IMR-90 (cell line): ENCODE results near the gene TNFRSF1B. TPM values are rescaled to one million over a fixed set of nuclear protein-coding genes. Genes with fewer than 3 reads are reported as not detected.

Experiments
- ATAC-seq: fragments of 200-7000 bp; cut with Tn5 transposase; 2 replicates; pipeline ENCODE4 v1.9.1; 2020; ENCODE audit warnings: low read depth, mild to moderate bottlenecking, moderate library complexity
- BruUV-seq: library from RNA; stranded (reverse); fragments of 400-500 nt; replicated peaks from 2 replicates; lab custom pipeline; 2021; lab: Mats Ljungman, UMichigan
- CTCF ChIA-PET: fragments of 300-600 bp; formaldehyde crosslinking; extraction: SDS; loops from one replicate; lab custom pipeline; 2021; ENCODE audit warnings: antibody characterized with exemption; lab: Yijun Ruan, JAX
- POLR2A ChIA-PET: fragments of 300-600 bp; sonication (Branson Sonifier 250); formaldehyde crosslinking; loops from one replicate; lab custom pipeline; 2022; ENCODE audit warnings: antibody characterized with exemption; ENCODE audit not compliant: unreplicated experiment; lab: Charles Lee
- DNase-seq: peaks from one replicate; pipeline ENCODE4 v3.0.0; 2013
- H2AFZ ChIP-seq: replicated peaks from 2 replicates; pipeline ENCODE3; 2013; ENCODE audit warnings: low read length, mild to moderate bottlenecking; ENCODE audit not compliant: poor library complexity
- H2AK5ac ChIP-seq: 2 replicates; pipeline ENCODE4 v1.6.1; 2013; ENCODE audit warnings: low read depth, low read length, inconsistent platforms
- H2AK9ac ChIP-seq: replicated peaks from 2 replicates; pipeline ENCODE3; 2013; ENCODE audit warnings: mild to moderate bottlenecking, low read depth, low read length, moderate library complexity; ENCODE audit not compliant: poor library complexity
- H2BK120ac ChIP-seq: 2 replicates; pipeline ENCODE4 v1.6.1; 2013; ENCODE audit warnings: low read depth, low read length, inconsistent platforms
- H2BK15ac ChIP-seq: 3 replicates; pipeline ENCODE4 v1.6.1; 2013; ENCODE audit warnings: low read depth, low read length, inconsistent platforms
- H2BK20ac ChIP-seq: 2 replicates; pipeline ENCODE4 v1.6.1; 2013; ENCODE audit warnings: low read depth, mild to moderate bottlenecking, inconsistent platforms, low read length, moderate library complexity
- H2BK5ac ChIP-seq: 2 replicates; pipeline ENCODE4 v1.6.1; 2013; ENCODE audit warnings: mild to moderate bottlenecking, low read depth, low read length, inconsistent platforms; ENCODE audit not compliant: poor library complexity, severe bottlenecking
- H3K14ac ChIP-seq: replicated peaks from 2 replicates; pipeline ENCODE4 v1.6.1; 2013; ENCODE audit warnings: low read depth, low read length, inconsistent platforms
- H3K18ac ChIP-seq: 2 replicates; pipeline ENCODE4 v1.6.1; 2013; ENCODE audit warnings: low read depth, low read length, control low read depth
- H3K23ac ChIP-seq: 2 replicates; pipeline ENCODE4 v1.6.1; 2013; ENCODE audit warnings: low read depth, low read length, inconsistent platforms
- H3K27ac ChIP-seq: 2 replicates; pipeline ENCODE4 v1.5.1; 2013; ENCODE audit warnings: mild to moderate bottlenecking, control low read depth, low read length; ENCODE audit not compliant: insufficient read depth
- H3K27me3 ChIP-seq: 2 replicates; pipeline ENCODE4 v1.6.1; 2013; ENCODE audit warnings: low read length; ENCODE audit not compliant: control insufficient read depth, insufficient read depth
- H3K36me3 ChIP-seq: 2 replicates; pipeline ENCODE4 v1.6.1; 2013; ENCODE audit warnings: low read length, mixed read lengths; ENCODE audit not compliant: control insufficient read depth, insufficient read depth
- H3K4ac ChIP-seq: 2 replicates; pipeline ENCODE4 v1.6.1; 2013; ENCODE audit warnings: low read depth, low read length, inconsistent platforms
- H3K4me1 ChIP-seq: 2 replicates; pipeline ENCODE4 v1.6.1; 2013; ENCODE audit warnings: low read length, mixed read lengths; ENCODE audit not compliant: control insufficient read depth, insufficient read depth
- H3K4me2 ChIP-seq: 2 replicates; pipeline ENCODE4 v1.6.1; 2013; ENCODE audit warnings: low read depth, mild to moderate bottlenecking, control low read depth, low read length, moderate library complexity
- H3K4me3 ChIP-seq: 2 replicates; pipeline ENCODE4 v1.5.1; 2013; ENCODE audit warnings: low read depth, mild to moderate bottlenecking, control low read depth, low read length, moderate library complexity; ENCODE audit not compliant: insufficient read depth
- H3K56ac ChIP-seq: 2 replicates; pipeline ENCODE4 v1.6.1; 2013; ENCODE audit warnings: low read length, inconsistent platforms; ENCODE audit not compliant: insufficient read depth; ENCODE audit errors: extremely low read depth
- H3K79me1 ChIP-seq, 2 experiments: 2 replicates each; pipeline ENCODE4 v1.6.1; 2013; ENCODE audit warnings: low read length in 2 of 2, inconsistent platforms in 1 of 2, low read depth in 1 of 2
- H3K9ac ChIP-seq: 2 replicates; pipeline ENCODE4 v1.6.1; 2013; ENCODE audit warnings: low read depth, low read length, control low read depth
- H3K9me1 ChIP-seq: 2 replicates; pipeline ENCODE4 v1.6.1; 2013; ENCODE audit warnings: low read length, inconsistent platforms; ENCODE audit not compliant: insufficient read depth
- H3K9me3 ChIP-seq: 2 replicates; pipeline ENCODE4 v1.6.1; 2013; ENCODE audit warnings: low read length; ENCODE audit not compliant: control insufficient read depth, insufficient read depth
- H4K20me1 ChIP-seq: 2 replicates; pipeline ENCODE4 v1.6.1; 2013; ENCODE audit warnings: low read length, inconsistent platforms; ENCODE audit not compliant: insufficient read depth
- H4K5ac ChIP-seq: 2 replicates; pipeline ENCODE4 v1.6.1; 2013; ENCODE audit warnings: mild to moderate bottlenecking, low read depth, low read length, control low read depth
- H4K8ac ChIP-seq, 2 experiments: 2 replicates each; pipeline ENCODE4 v1.6.1; 2013; ENCODE audit warnings: low read depth in 2 of 2, low read length in 2 of 2, control low read depth in 1 of 2, inconsistent platforms in 1 of 2
- H4K91ac ChIP-seq: 2 replicates; pipeline ENCODE4 v1.6.1; 2013; ENCODE audit warnings: low read depth, low read length, inconsistent platforms; ENCODE audit not compliant: insufficient read depth
- BHLHE40 ChIP-seq: fragments of 150-350 bp; IDR thresholded peaks from 2 replicates; pipeline ENCODE4 v1.6.1; 2016; ENCODE audit warnings: mild to moderate bottlenecking, low read depth, low read length
- CEBPB ChIP-seq: IDR thresholded peaks from 2 replicates; pipeline ENCODE4 v1.6.1; 2012; ENCODE audit warnings: low read depth, low read length, improper control_type of control experiment
- CHD1 ChIP-seq: IDR thresholded peaks from 2 replicates; pipeline ENCODE4 v1.6.1; 2012; ENCODE audit warnings: low read depth, low read length, improper control_type of control experiment
- CTCF ChIP-seq: conservative IDR thresholded peaks from 2 replicates; pipeline ENCODE4 v1.5.1; 2012; ENCODE audit warnings: mild to moderate bottlenecking, low read depth, low read length, improper control_type of control experiment
- FOS ChIP-seq: fragments of 150-350 bp; IDR thresholded peaks from 2 replicates; pipeline ENCODE4 v1.6.1; 2016; ENCODE audit warnings: low read depth, low read length
- MAFK ChIP-seq: IDR thresholded peaks from 2 replicates; pipeline ENCODE4 v1.6.1; 2012; ENCODE audit warnings: low read depth, low read length, improper control_type of control experiment
- MAZ ChIP-seq: IDR thresholded peaks from 2 replicates; pipeline ENCODE4 v1.6.1; 2012; ENCODE audit warnings: low read depth, mild to moderate bottlenecking, low read length, improper control_type of control experiment, moderate library complexity, borderline replicate concordance
- MXI1 ChIP-seq: IDR thresholded peaks from 2 replicates; pipeline ENCODE4 v1.6.1; 2012; ENCODE audit warnings: low read depth, mild to moderate bottlenecking, low read length, moderate library complexity, borderline replicate concordance
- NFE2L2 ChIP-seq: fragments of 150-350 bp; IDR thresholded peaks from 2 replicates; pipeline ENCODE4 v1.6.1; 2016; ENCODE audit warnings: low read depth, mild to moderate bottlenecking, low read length
- POLR2A ChIP-seq: IDR thresholded peaks from 2 replicates; pipeline ENCODE4 v1.6.1; 2012; ENCODE audit warnings: mild to moderate bottlenecking, low read depth, low read length
- RFX5 ChIP-seq: IDR thresholded peaks from 2 replicates; pipeline ENCODE4 v1.8.0; 2012; ENCODE audit warnings: low read depth, mild to moderate bottlenecking, low read length, moderate library complexity
- SMC3 ChIP-seq: fragments of 150-350 bp; IDR thresholded peaks from 2 replicates; pipeline ENCODE4 v1.6.1; 2016; ENCODE audit warnings: low read depth, mild to moderate bottlenecking, antibody characterized with exemption, low read length, moderate library complexity
- WGBS, 2 experiments: methylation state at CpG; one replicate each; pipeline versions ENCODE4 v1.1.5 to v1.1.7; 2013; ENCODE audit warnings: missing lambda C conversion rate in 2 of 2; ENCODE audit not compliant: insufficient read length in 1 of 2; ENCODE audit errors: extremely low coverage in 2 of 2; 5-methylcytosine and 5-hydroxymethylcytosine counted together
- dilution Hi-C: fragments of 300-500 bp; cut with HindIII; formaldehyde crosslinking; loops from one replicate; pipeline ENCODE4 v1.14.3; 2018; ENCODE audit warnings: low sequenced_read_pairs; ENCODE audit not compliant: unreplicated experiment
- in situ Hi-C: fragments of 300-500 bp; cut with MboI; formaldehyde crosslinking; loops from 3 replicates; pipeline ENCODE4 v1.14.3; 2019; ENCODE audit warnings: low sequenced_read_pairs, inconsistent platforms, mixed read lengths
- intact Hi-C: fragments of 100-400 bp; cut with micrococcal nuclease; formaldehyde crosslinking; loops from 2 replicates; pipeline ENCODE4 v1.10.0; 2022
- polyA plus RNA-seq, 3 experiments: library from polyadenylated mRNA; depleted of rRNA; stranded (reverse); fragments of >200 nt; gene quantifications; 2 replicates each; pipeline ENCODE4 v1.2.3, GENCODE V29; 2012; ENCODE audit warnings: low replicate concordance in 1 of 3
- total RNA-seq: library from RNA; depleted of rRNA; stranded (reverse); fragments of >200 nt; gene quantifications from 2 replicates; pipeline ENCODE4 v1.2.3, GENCODE V29; 2012

The TNFRSF1B gene
- total and polyA plus RNA-seq, 2 of the 4 experiments (the other 2 are of a cell fraction), result 4.3 to 8.9 TPM

GRCh38 chr1:12177156-12177998, 10.6 kb downstream of the TNFRSF1B start (continued):
- no peak for TF ChIP-seq MXI1
- no peak for TF ChIP-seq POLR2A
- no peak for TF ChIP-seq FOS

GRCh38 chr1:12177999-12178441, 11.2 kb downstream of the TNFRSF1B start:
- H3K9me3 ChIP-seq, result no peaks in the 10 kb centered on the region
- H3K56ac ChIP-seq, result no peak overlapping the region
- ChIA-PET POLR2A (interaction anchor here (0.6 kb wide), 1 partner anchor 9 kb away, joined by 3 read pairs; no protein-coding TSS in a partner anchor), CTCF (interaction anchor here (1.1 to 1.3 kb wide), 2 partner anchors 54 to 442 kb away, joined by 3 read pairs; no protein-coding TSS in a partner anchor)
- no peaks in the 10 kb centered on the region for H3K27me3 ChIP-seq
- H4K20me1 ChIP-seq, result no peaks in the 10 kb centered on the region
- H2BK20ac ChIP-seq, result peak overlapping the region; percentile 85; the same call in 1 of the 2 replicates
- H3K9me1 ChIP-seq, result peaks cover 11% of the 10 kb centered on the region
- peak overlapping the region; percentile 83 for H2AK9ac ChIP-seq
- H3K79me1 ChIP-seq, result peaks cover 0 to 13% of the 10 kb centered on the region in 2 experiments; a peak in 1 of 4 replicates
- intact Hi-C loops, result no loop called here
- peak overlapping the region; percentile 34 for H3K27ac ChIP-seq
- in situ Hi-C loops, result no loop called here
- peak overlapping the region; percentile 68 to 85 for H4K8ac ChIP-seq
- peak overlapping the region; percentile 69 for H2BK120ac ChIP-seq
- H3K14ac ChIP-seq, result peak overlapping the region; percentile 49; the same call in 1 of the 2 replicates
- H4K91ac ChIP-seq, result peak overlapping the region; percentile 80
- no peaks in the 10 kb centered on the region for H3K36me3 ChIP-seq
- WGBS, 2 experiments, result 0% methylated on average over 5 of the region's 14 CpGs; no CpG with 5 or more reads in 1 of the 2 experiments
- H3K9ac ChIP-seq, result no peak overlapping the region
- H2AK5ac ChIP-seq, result peak overlapping the region; percentile 96
- H3K23ac ChIP-seq, result 0 out of 2 replicates have a peak overlapping the region, but pooled peaks have one; percentile 30
- H2BK15ac ChIP-seq, result peak overlapping the region; percentile 83; the same call in 1 of the 3 replicates
- dilution Hi-C loops, result no loop called here
- H4K5ac ChIP-seq, result peak overlapping the region; percentile 44
- ATAC-seq (peak; percentile 66), DNase-seq (peak; percentile 93)
- H2BK5ac ChIP-seq, result peak overlapping the region; percentile 64
- peak overlapping the region; percentile 56 for H3K4me2 ChIP-seq
- H3K4me1 ChIP-seq, result peaks cover 34% of the 10 kb centered on the region
- BruUV-seq, result no TSS peak
- no peak overlapping the region for H3K4me3 ChIP-seq
- peak overlapping the region; percentile 85 for H2AFZ ChIP-seq
- peak overlapping the region; percentile 93 for H3K4ac ChIP-seq
- peak overlapping the region; percentile 52 for H3K18ac ChIP-seq
- TF ChIP-seq RFX5 (no peak), NFE2L2 (no peak), CHD1 (no peak), SMC3 (no peak), CTCF (no peak), MAFK (no peak), MAZ (peak; percentile 61), BHLHE40 (peak; percentile 92), FOS (peak; percentile 53), CEBPB (peak; percentile 97), MXI1 (no peak)
